Smooth muscle cell (in vitro differentiated cells): ENCODE measurements around the gene IGF2. TPM values are rescaled to one million over a fixed set of nuclear protein-coding genes. Genes with fewer than 3 reads are reported as not detected.

Experiments used
- DNase-seq: peaks from one replicate; lab custom pipeline; 2025; ENCODE audit not compliant: unreplicated experiment; lab: John Stamatoyannopoulos, UW
- H2AFZ ChIP-seq: fragments of 200-600 bp; sonication (generic); 2 replicates; pipeline ENCODE4 v1.6.0; 2016; ENCODE audit warnings: antibody characterized with exemption, low read depth, mild to moderate bottlenecking
- H3F3A ChIP-seq: fragments of 200-600 bp; sonication (generic); 2 replicates; pipeline ENCODE4 v1.6.0; 2017; ENCODE audit warnings: antibody characterized with exemption, low read depth
- H3K27ac ChIP-seq: fragments of 200-600 bp; sonication (generic); 2 replicates; pipeline ENCODE4 v1.5.1; 2016; ENCODE audit warnings: low read depth, mild to moderate bottlenecking
- H3K27me3 ChIP-seq: fragments of 200-600 bp; sonication (generic); 2 replicates; pipeline ENCODE4 v1.6.1; 2016; ENCODE audit warnings: low read depth, mild to moderate bottlenecking
- H3K36me3 ChIP-seq: fragments of 200-600 bp; sonication (generic); 2 replicates; pipeline ENCODE4 v1.5.1; 2016; ENCODE audit warnings: low read depth
- H3K4me1 ChIP-seq: fragments of 200-600 bp; sonication (generic); 2 replicates; pipeline ENCODE4 v1.5.1; 2016; ENCODE audit warnings: low read depth
- H3K4me2 ChIP-seq: fragments of 200-600 bp; sonication (generic); 2 replicates; pipeline ENCODE4 v1.6.0; 2016; ENCODE audit warnings: mild to moderate bottlenecking
- H3K4me3 ChIP-seq: fragments of 200-600 bp; sonication (generic); 2 replicates; pipeline ENCODE4 v1.5.1; 2016; ENCODE audit warnings: mild to moderate bottlenecking
- H3K79me2 ChIP-seq: fragments of 200-600 bp; sonication (generic); 2 replicates; pipeline ENCODE4 v1.6.0; 2016; ENCODE audit warnings: low read depth, mild to moderate bottlenecking
- H3K9ac ChIP-seq: fragments of 200-600 bp; sonication (generic); 2 replicates; pipeline ENCODE4 v1.6.0; 2016; ENCODE audit warnings: low read depth
- H3K9me3 ChIP-seq: fragments of 200-600 bp; sonication (generic); replicated peaks from 2 replicates; pipeline ENCODE4 v1.5.1; 2016; ENCODE audit warnings: low read depth
- H4K20me1 ChIP-seq: fragments of 200-600 bp; sonication (generic); 2 replicates; pipeline ENCODE4 v1.6.0; 2016; ENCODE audit warnings: low read depth
- CTCF ChIP-seq: fragments of 200-600 bp; sonication (generic); IDR thresholded peaks from 2 replicates; pipeline ENCODE4 v1.5.1; 2017; ENCODE audit warnings: borderline replicate concordance, mild to moderate bottlenecking, antibody characterized with exemption; ENCODE audit not compliant: insufficient read depth, poor library complexity, severe bottlenecking
- WGBS: methylation state at CpG from one replicate; pipeline ENCODE4 v1.1.7; 2016; ENCODE audit warnings: low lambda C conversion rate; 5-methylcytosine and 5-hydroxymethylcytosine counted together
- polyA plus RNA-seq: library from polyadenylated mRNA; unstranded; fragments of >200 nt; fragmentation: Nextera tagmentation; extraction: Ambion mirVana; gene quantifications from 2 replicates; pipeline ENCODE4 v1.2.1, GENCODE V29; 2016
- total RNA-seq: library from RNA; depleted of rRNA; stranded (reverse); fragments of >200 nt; gene quantifications from 2 replicates; pipeline ENCODE4 v1.2.3, GENCODE V29; 2014

IGF2 gene
- total and polyA plus RNA-seq, 2 experiments from 2014 or later, result 2,086 to 3,877 TPM

DNA sequence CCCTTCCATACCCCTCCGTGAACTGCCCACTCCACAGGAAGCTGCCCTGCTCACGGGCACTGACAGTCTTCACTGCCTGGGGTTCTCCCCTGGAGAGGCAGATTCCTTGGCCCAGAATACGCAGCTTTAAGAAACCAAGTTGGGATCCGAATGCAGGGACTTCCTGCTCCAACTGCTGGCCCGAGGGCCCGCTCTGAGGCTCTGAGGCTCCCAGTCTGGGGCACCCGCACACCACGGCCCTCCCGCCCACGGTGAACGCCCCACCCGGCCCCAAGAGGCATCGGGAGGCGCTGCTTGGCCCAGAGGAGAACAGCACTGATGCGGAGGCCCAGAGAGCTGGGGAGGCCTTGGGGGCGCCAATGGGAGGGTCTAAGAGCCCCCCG lies 42.3 kb downstream of the IGF2 start:
- 77% methylated on average over 17 of the region's 17 CpGs for WGBS
- Histone ChIP-seq H2AFZ (peak overlapping the region; percentile 86), H3K36me3 (no peaks in the 10 kb centered on the region), H3K4me2 (peak overlapping the region; percentile 76), H3K27me3 (no peaks in the 10 kb centered on the region), H3K27ac (peak overlapping the region; percentile 87), H3K79me2 (no peaks in the 10 kb centered on the region), H3K4me1 (peaks cover 14% of the 10 kb centered on the region), H3F3A (no peaks in the 10 kb centered on the region), H3K9ac (peak overlapping the region; percentile 38), H3K9me3 (no peaks in the 10 kb centered on the region), H4K20me1 (no peaks in the 10 kb centered on the region), H3K4me3 (no peak overlapping the region)
- no peak for DNase-seq
- TF ChIP-seq CTCF, result no peak

- Histone ChIP-seq H3K4me2 (peak overlapping the region; percentile 76), H3K27me3 (no peaks in the 10 kb centered on the region), H4K20me1 (no peaks in the 10 kb centered on the region), H3K9me3 (no peaks in the 10 kb centered on the region), H3K4me1 (peaks cover 14% of the 10 kb centered on the region), H3K9ac (no peak overlapping the region), H3K27ac (peak overlapping the region; percentile 87), H3K4me3 (no peak overlapping the region), H2AFZ (peak overlapping the region; percentile 86), H3K79me2 (no peaks in the 10 kb centered on the region), H3F3A (no peaks in the 10 kb centered on the region), H3K36me3 (no peaks in the 10 kb centered on the region)
- DNase-seq, result no peak
- no peak for TF ChIP-seq CTCF
- 89% methylated on average over 18 of the region's 19 CpGs for WGBS
Observed at GRCh38 chr11:2096011-2096918, 42.9 kb downstream of the IGF2 start.

DNA sequence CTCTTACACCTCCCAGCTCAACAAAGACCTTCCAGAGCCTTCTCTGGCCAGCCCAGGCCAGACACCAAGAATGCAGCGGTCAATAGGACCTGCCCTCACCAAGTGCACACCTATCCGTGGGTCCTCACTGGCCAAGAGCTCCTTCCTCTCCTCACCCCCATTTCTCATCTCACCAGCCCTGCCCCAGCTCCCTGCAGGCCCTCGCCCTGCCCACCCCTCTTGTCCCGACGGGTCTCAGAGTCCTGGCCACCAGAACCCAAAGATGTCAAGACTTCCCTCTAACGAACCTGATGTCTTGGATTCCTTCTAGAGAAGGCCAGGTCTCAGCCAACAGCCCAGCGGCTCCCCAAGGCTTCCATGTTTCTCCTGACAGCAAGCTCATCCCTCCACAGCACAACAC lies 43.6 kb downstream of the IGF2 start:
- Histone ChIP-seq H3K27me3 (no peaks in the 10 kb centered on the region), H3K9ac (no peak overlapping the region), H3K79me2 (no peaks in the 10 kb centered on the region), H3K27ac (no peak overlapping the region), H3K36me3 (no peaks in the 10 kb centered on the region), H3K9me3 (no peaks in the 10 kb centered on the region), H3K4me1 (peaks cover 14% of the 10 kb centered on the region), H3K4me2 (no peak overlapping the region), H4K20me1 (no peaks in the 10 kb centered on the region), H3K4me3 (no peak overlapping the region), H3F3A (no peaks in the 10 kb centered on the region), H2AFZ (no peak overlapping the region)
- WGBS, result 97% methylated on average over 7 of the region's 7 CpGs
- no peak for TF ChIP-seq CTCF
- no peak for DNase-seq

DNA sequence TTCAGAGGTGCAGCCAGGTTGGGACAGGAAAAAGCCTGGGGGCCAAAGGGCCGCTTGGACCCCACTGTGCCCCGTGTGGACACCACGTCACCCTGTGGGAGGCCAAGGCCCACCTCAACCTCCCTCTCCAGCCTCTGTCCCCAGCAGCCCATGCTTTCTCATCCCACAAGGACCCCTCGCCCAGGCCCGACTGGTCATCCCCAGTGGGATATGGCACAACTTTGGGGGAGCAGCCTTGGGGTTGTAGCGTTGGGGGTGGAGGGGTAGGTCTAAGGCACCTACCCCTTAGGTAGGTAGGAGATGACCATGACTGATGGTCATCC lies 44.0 kb downstream of the IGF2 start:
- Histone ChIP-seq H3K79me2 (no peaks in the 10 kb centered on the region), H3K4me1 (peaks cover 14% of the 10 kb centered on the region), H3F3A (no peaks in the 10 kb centered on the region), H4K20me1 (no peaks in the 10 kb centered on the region), H3K9ac (no peak overlapping the region), H3K27me3 (no peaks in the 10 kb centered on the region), H2AFZ (no peak overlapping the region), H3K4me3 (no peak overlapping the region), H3K36me3 (no peaks in the 10 kb centered on the region), H3K27ac (no peak overlapping the region), H3K9me3 (no peaks in the 10 kb centered on the region), H3K4me2 (no peak overlapping the region)
- 98% methylated on average over 6 of the region's 6 CpGs for WGBS
- DNase-seq, result no peak
- TF ChIP-seq CTCF, result no peak
